B cell (primary cell): ENCODE data around the gene ZNF443.
"Not testable (repeated sequence)": the region's sequence is repeated elsewhere in the genome, so short reads cannot be mapped to it uniquely, and the experiment has no call there.

Source experiments
- CTCF ChIP-seq: fragments of 200-600 bp; IDR thresholded peaks from one replicate; pipeline ENCODE4 v1.8.0; 2022; ENCODE audit warnings: antibody characterized with exemption, mild to moderate bottlenecking
- EZH2 ChIP-seq: IDR thresholded peaks from 2 replicates; pipeline ENCODE4 v1.6.1; 2012; ENCODE audit warnings: borderline replicate concordance, low read depth, mild to moderate bottlenecking, moderate library complexity, low read length; ENCODE audit not compliant: insufficient read depth, poor library complexity, severe bottlenecking

- TF ChIP-seq CTCF, EZH2: not testable (repeated sequence)
Measured at GRCh38 chr19:12391148-12391547, 49.7 kb downstream of the ZNF443 start.
